NOMO-1 (cell line): ENCODE measurements around the gene BCDIN3D.
"Not testable (repeated sequence)": the region's sequence is repeated elsewhere in the genome, so short reads cannot be mapped to it uniquely, and the experiment has no call there.

Experiments
- DNase-seq, 2 experiments: peaks; one replicate each; lab custom pipeline; 2025; ENCODE audit not compliant: unreplicated experiment in 2 of 2; lab: John Stamatoyannopoulos, UW

Gene BCDIN3D

GRCh38 chr12:49878021-49878420 is 35.1 kb upstream of the BCDIN3D start:
- DNase-seq: no peak

- DNase-seq: no peak
Observed at GRCh38 chr12:49877066-49877465, 34.2 kb upstream of the BCDIN3D start.

GRCh38 chr12:49876070-49876469 is 33.2 kb upstream of the BCDIN3D start:
- DNase-seq: no peak

- DNase-seq: no peak
Observed at GRCh38 chr12:49875115-49875720, 32.3 kb upstream of the BCDIN3D start.

- no peak for DNase-seq
Observed at GRCh38 chr12:49874142-49874897, 31.4 kb upstream of the BCDIN3D start.

GRCh38 chr12:49873361-49873934 is 30.5 kb upstream of the BCDIN3D start:
- DNase-seq: no peak

GRCh38 chr12:49872781-49873181 is 29.9 kb upstream of the BCDIN3D start:
- no peak for DNase-seq

GRCh38 chr12:49872381-49872780 is 29.5 kb upstream of the BCDIN3D start:
- DNase-seq: no peak

GRCh38 chr12:49871811-49872251 is 28.9 kb upstream of the BCDIN3D start:
- DNase-seq: not testable (repeated sequence)

GRCh38 chr12:49871263-49871561 is 28.3 kb upstream of the BCDIN3D start:
- DNase-seq: no peak

GRCh38 chr12:49870501-49871262 is 27.8 kb upstream of the BCDIN3D start:
- DNase-seq: no peak

- DNase-seq: no peak
Observed at GRCh38 chr12:49869816-49870500, 27.1 kb upstream of the BCDIN3D start.

GRCh38 chr12:49868952-49869815 is 26.3 kb upstream of the BCDIN3D start:
- no peak for DNase-seq

- no peak for DNase-seq
Observed at GRCh38 chr12:49868449-49868848, 25.5 kb upstream of the BCDIN3D start.

- no peak for DNase-seq
Observed at GRCh38 chr12:49867570-49868341, 24.9 kb upstream of the BCDIN3D start.

- peak; percentile 35 to 49 for DNase-seq
Observed at GRCh38 chr12:49866859-49867569, 24.1 kb upstream of the BCDIN3D start.

GRCh38 chr12:49865782-49866135 is 22.9 kb upstream of the BCDIN3D start:
- DNase-seq: no peak

GRCh38 chr12:49865109-49865781 is 22.3 kb upstream of the BCDIN3D start:
- no peak for DNase-seq
